GM23338 (cell line): Measurements from ENCODE around the gene JKAMP. TPM values are rescaled to one million over a fixed set of nuclear protein-coding genes. Genes with fewer than 3 reads are reported as not detected.

Experiments
- ATAC-seq: fragments of 200-7000 bp; cut with Tn5 transposase; 3 replicates; pipeline ENCODE4 v1.9.1; 2020
- DNase-seq: peaks from one replicate; pipeline ENCODE4 v3.0.0-alpha.2; 2015; ENCODE audit warnings: low spot score
- H2AFZ ChIP-seq: fragments of 200-600 bp; sonication (generic); 2 replicates; pipeline ENCODE4 v1.8.0; 2016; ENCODE audit warnings: antibody characterized with exemption, mild to moderate bottlenecking, moderate library complexity
- H3F3A ChIP-seq: fragments of 200-600 bp; sonication (generic); replicated peaks from 2 replicates; pipeline ENCODE4 v1.8.0; 2017; ENCODE audit warnings: antibody characterized with exemption, mixed run types, low read depth
- H3K27ac ChIP-seq: fragments of 200-600 bp; sonication (generic); 2 replicates; pipeline ENCODE4 v1.6.1; 2016; ENCODE audit warnings: low read depth
- H3K27me3 ChIP-seq: fragments of 200-600 bp; sonication (generic); 2 replicates; pipeline ENCODE4 v1.8.0; 2016; ENCODE audit warnings: mild to moderate bottlenecking, mixed run types, moderate library complexity; ENCODE audit not compliant: insufficient read depth
- H3K36me3 ChIP-seq: fragments of 200-600 bp; sonication (generic); 2 replicates; pipeline ENCODE4 v1.8.0; 2016; ENCODE audit warnings: mild to moderate bottlenecking; ENCODE audit not compliant: insufficient read depth
- H3K4me1 ChIP-seq: fragments of 200-600 bp; sonication (generic); 2 replicates; pipeline ENCODE4 v1.8.0; 2016; ENCODE audit warnings: mild to moderate bottlenecking, moderate library complexity; ENCODE audit not compliant: insufficient read depth
- H3K4me2 ChIP-seq: fragments of 200-600 bp; sonication (generic); 2 replicates; pipeline ENCODE4 v1.7.1; 2017; ENCODE audit warnings: mixed run types
- H3K4me3 ChIP-seq: fragments of 200-600 bp; sonication (generic); 2 replicates; pipeline ENCODE4 v1.6.1; 2016; ENCODE audit warnings: mixed run types
- H3K79me2 ChIP-seq: fragments of 200-600 bp; sonication (generic); replicated peaks from 2 replicates; pipeline ENCODE4 v1.8.0; 2017; ENCODE audit warnings: mild to moderate bottlenecking; ENCODE audit not compliant: insufficient read depth
- H3K9me2 ChIP-seq: fragments of 200-600 bp; sonication (generic); 2 replicates; pipeline ENCODE4 v1.8.0; 2017; ENCODE audit not compliant: insufficient read depth
- H4K20me1 ChIP-seq: fragments of 200-600 bp; sonication (generic); replicated peaks from 2 replicates; pipeline ENCODE4 v1.8.0; 2017; ENCODE audit warnings: mild to moderate bottlenecking; ENCODE audit not compliant: insufficient read depth
- H3K27ac Mint-ChIP-seq: 2 replicates; pipeline ENCODE4 v1.8.0; 2020; ENCODE audit warnings: inconsistent platforms, mild to moderate bottlenecking, moderate library complexity, mixed read lengths
- H3K27me3 Mint-ChIP-seq: 3 replicates; pipeline ENCODE4 v1.8.0; 2022; ENCODE audit warnings: low read depth, mild to moderate bottlenecking, moderate library complexity, mixed read lengths, inconsistent platforms; ENCODE audit not compliant: insufficient read depth, poor library complexity
- H3K36me3 Mint-ChIP-seq: 3 replicates; pipeline ENCODE4 v1.8.0; 2021; ENCODE audit warnings: low read depth, mild to moderate bottlenecking, inconsistent platforms, moderate library complexity, mixed read lengths
- H3K4me1 Mint-ChIP-seq: 3 replicates; pipeline ENCODE4 v1.8.0; 2020; ENCODE audit warnings: mild to moderate bottlenecking, inconsistent platforms, mixed read lengths
- H3K4me3 Mint-ChIP-seq: 3 replicates; pipeline ENCODE4 v1.8.0; 2021; ENCODE audit warnings: moderate library complexity, mild to moderate bottlenecking, inconsistent platforms, mixed read lengths
- H3K9me3 Mint-ChIP-seq: 3 replicates; pipeline ENCODE4 v1.8.0; 2020; ENCODE audit warnings: moderate library complexity, mild to moderate bottlenecking, inconsistent platforms, mixed read lengths
- CREB1 ChIP-seq: fragments of 250-450 bp; sonication (Bioruptor Pico); IDR thresholded peaks from 2 replicates; pipeline ENCODE4 v1.5.0; 2020; ENCODE audit warnings: low read depth, mild to moderate bottlenecking, moderate library complexity
- CTCF ChIP-seq, 2 experiments: fragments of 200-600 bp in 1 of 2; sonication (generic) in 1 of 2; conservative IDR thresholded peaks; 2 replicates each; pipeline versions ENCODE4 v1.5.1 to v1.6.1; 2016 to 2017; ENCODE audit warnings: antibody characterized with exemption in 2 of 2, low read depth in 2 of 2, mild to moderate bottlenecking in 2 of 2, moderate library complexity in 1 of 2
- EZH2 ChIP-seq: fragments of 200-600 bp; sonication (generic); IDR thresholded peaks from one replicate; pipeline ENCODE4 v1.8.0; 2017; ENCODE audit warnings: antibody characterized with exemption, mild to moderate bottlenecking, low read depth; ENCODE audit not compliant: unreplicated experiment
- EZH2phosphoT487 ChIP-seq: fragments of 200-600 bp; sonication (generic); IDR thresholded peaks from one replicate; pipeline ENCODE4 v1.8.1; 2018; ENCODE audit warnings: antibody characterized with exemption; ENCODE audit not compliant: unreplicated experiment
- JUNB ChIP-seq: IDR thresholded peaks from one replicate; pipeline ENCODE4 v1.6.1; 2016; ENCODE audit warnings: antibody characterized with exemption; ENCODE audit not compliant: unreplicated experiment
- NANOG ChIP-seq: IDR thresholded peaks from 2 replicates; pipeline ENCODE4 v1.6.1; 2016; ENCODE audit warnings: antibody characterized with exemption, borderline replicate concordance
- POLR2AphosphoS5 ChIP-seq: IDR thresholded peaks from 2 replicates; pipeline ENCODE4 v1.6.1; 2016; ENCODE audit warnings: antibody characterized with exemption, low read depth
- REST ChIP-seq: IDR thresholded peaks from one replicate; pipeline ENCODE4 v1.6.1; 2018; ENCODE audit warnings: antibody characterized with exemption; ENCODE audit not compliant: unreplicated experiment
- STAT1 ChIP-seq: IDR thresholded peaks from one replicate; pipeline ENCODE4 v1.6.1; 2016; ENCODE audit warnings: antibody characterized with exemption; ENCODE audit not compliant: unreplicated experiment
- ZNF114 ChIP-seq: fragments of 250-450 bp; sonication (Bioruptor Pico); IDR thresholded peaks from 2 replicates; pipeline ENCODE4 v1.5.0; 2020; ENCODE audit warnings: mild to moderate bottlenecking, moderate library complexity
- ZNF331 ChIP-seq: fragments of 250-450 bp; sonication (Bioruptor Pico); IDR thresholded peaks from 2 replicates; pipeline ENCODE4 v1.5.0; 2020; ENCODE audit warnings: low read depth, mild to moderate bottlenecking, moderate library complexity
- ZNF462 ChIP-seq: fragments of 250-450 bp; sonication (Bioruptor Pico); IDR thresholded peaks from 2 replicates; pipeline ENCODE4 v1.5.0; 2020; ENCODE audit warnings: mild to moderate bottlenecking, moderate library complexity
- polyA plus RNA-seq: library from polyadenylated mRNA; unstranded; fragments of >200 nt; fragmentation: Nextera tagmentation; extraction: Ambion mirVana; gene quantifications from 2 replicates; pipeline ENCODE4 v1.2.1, GENCODE V29; 2016
- total RNA-seq: library from RNA; depleted of rRNA; stranded (reverse); fragments of >200 nt; shearing (Covaris generic); gene quantifications from 2 replicates; pipeline ENCODE4 v1.2.3, GENCODE V29; 2014
- TF ChIP-seq, protein P1 (sequence below): IDR thresholded peaks from 2 replicates; pipeline ENCODE4 v1.6.1; 2016; ENCODE audit warnings: antibody characterized with exemption

The JKAMP gene
- total and polyA plus RNA-seq, 2 experiments from 2014 or later: 31.6 to 66.8 TPM

- Mint-ChIP-seq H3K36me3 (no peaks in the 10 kb centered on the region), H3K27me3 (no peaks in the 10 kb centered on the region), H3K4me1 (peaks cover 6% of the 10 kb centered on the region; the same call in 2 of the 3 replicates), H3K9me3 (no peaks in the 10 kb centered on the region), H3K4me3 (no peak overlapping the region), H3K27ac (no peak overlapping the region)
- Histone ChIP-seq H3K4me2 (no peak overlapping the region), H3K4me3 (no peak overlapping the region), H3K79me2 (no peaks in the 10 kb centered on the region), H4K20me1 (no peaks in the 10 kb centered on the region), H3K36me3 (no peaks in the 10 kb centered on the region), H2AFZ (no peak overlapping the region), H3K9me2 (no peaks in the 10 kb centered on the region), H3K4me1 (no peaks in the 10 kb centered on the region), H3F3A (no peaks in the 10 kb centered on the region), H3K27ac (no peak overlapping the region), H3K27me3 (no peaks in the 10 kb centered on the region)
- TF ChIP-seq CTCF (conservative IDR thresholded peaks at IDR 0.05; ENCODE audit: low read depth in 2 of 2) (no peak), ZNF114 (no peak), EZH2 (no peak), JUNB (no peak), CREB1 (CRISPR knock-in tag) (no peak), ZNF331 (CRISPR knock-in tag) (no peak), NANOG (no peak), ZNF462 (CRISPR knock-in tag) (no peak), REST (no peak), EZH2phosphoT487 (no peak), STAT1 (no peak), POLR2AphosphoS5 (no peak)
- TF ChIP-seq, protein P1, sequence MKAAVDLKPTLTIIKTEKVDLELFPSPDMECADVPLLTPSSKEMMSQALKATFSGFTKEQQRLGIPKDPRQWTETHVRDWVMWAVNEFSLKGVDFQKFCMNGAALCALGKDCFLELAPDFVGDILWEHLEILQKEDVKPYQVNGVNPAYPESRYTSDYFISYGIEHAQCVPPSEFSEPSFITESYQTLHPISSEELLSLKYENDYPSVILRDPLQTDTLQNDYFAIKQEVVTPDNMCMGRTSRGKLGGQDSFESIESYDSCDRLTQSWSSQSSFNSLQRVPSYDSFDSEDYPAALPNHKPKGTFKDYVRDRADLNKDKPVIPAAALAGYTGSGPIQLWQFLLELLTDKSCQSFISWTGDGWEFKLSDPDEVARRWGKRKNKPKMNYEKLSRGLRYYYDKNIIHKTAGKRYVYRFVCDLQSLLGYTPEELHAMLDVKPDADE: no peak
- DNase-seq (no peak), ATAC-seq (no peak)
Observed at GRCh38 chr14:59537476-59537875, 53.2 kb downstream of the JKAMP start.
